DND-41 (cell line): ENCODE results near the gene OR52N2.

ENCODE experiments used
- ATAC-seq: fragments of 200-7000 bp; cut with Tn5 transposase; 3 replicates; pipeline ENCODE4 v1.9.1; 2021; ENCODE audit warnings: low read depth; ENCODE audit not compliant: insufficient read depth
- DNase-seq: peaks from one replicate; pipeline ENCODE4 v3.0.0-alpha.2; 2020
- H2AFZ ChIP-seq: 2 replicates; pipeline ENCODE4 v1.6.0; 2012; ENCODE audit warnings: low read depth, low read length
- H3K27ac ChIP-seq: 2 replicates; pipeline ENCODE4 v1.5.1; 2012; ENCODE audit warnings: low read length, inconsistent platforms
- H3K27me3 ChIP-seq: fragments of 200-600 bp; sonication (generic); 2 replicates; pipeline ENCODE4 v1.6.0; 2012; ENCODE audit warnings: low read length, mild to moderate bottlenecking, inconsistent platforms; ENCODE audit not compliant: insufficient read depth, poor library complexity
- H3K36me3 ChIP-seq: 2 replicates; pipeline ENCODE4 v1.5.1; 2012; ENCODE audit warnings: low read length, inconsistent platforms; ENCODE audit not compliant: insufficient read depth
- H3K4me1 ChIP-seq: 2 replicates; pipeline ENCODE4 v1.5.1; 2012; ENCODE audit warnings: mild to moderate bottlenecking, low read length; ENCODE audit not compliant: insufficient read depth
- H3K4me2 ChIP-seq: 2 replicates; pipeline ENCODE4 v1.6.0; 2012; ENCODE audit warnings: mild to moderate bottlenecking, moderate library complexity, low read length, inconsistent platforms; ENCODE audit not compliant: insufficient read depth
- H3K4me3 ChIP-seq, 2 experiments: fragments of 200-600 bp in 1 of 2; shearing (Covaris generic) in 1 of 2; 2 replicates each; pipeline ENCODE4 v1.5.1; 2012 to 2016; ENCODE audit warnings: inconsistent platforms in 2 of 2, low read length in 2 of 2, mild to moderate bottlenecking in 2 of 2, low read depth in 1 of 2, moderate library complexity in 1 of 2
- H3K79me2 ChIP-seq: 2 replicates; pipeline ENCODE4 v1.6.0; 2012; ENCODE audit warnings: low read length, inconsistent platforms; ENCODE audit not compliant: insufficient read depth
- H3K9ac ChIP-seq: 2 replicates; pipeline ENCODE4 v1.6.0; 2012; ENCODE audit warnings: low read depth, mild to moderate bottlenecking, inconsistent platforms, low read length, moderate library complexity
- H3K9me3 ChIP-seq: 2 replicates; pipeline ENCODE4 v1.5.1; 2012; ENCODE audit warnings: low read length, moderate library complexity, mild to moderate bottlenecking, inconsistent platforms; ENCODE audit not compliant: insufficient read depth, severe bottlenecking
- H4K20me1 ChIP-seq: 2 replicates; pipeline ENCODE4 v1.6.0; 2012; ENCODE audit warnings: low read length; ENCODE audit not compliant: insufficient read depth
- EZH2 ChIP-seq: IDR thresholded peaks from 3 replicates; pipeline ENCODE4 v1.6.1; 2012; ENCODE audit warnings: borderline replicate concordance, low read depth, mild to moderate bottlenecking, moderate library complexity, low read length, inconsistent platforms; ENCODE audit not compliant: severe bottlenecking
- TF ChIP-seq, protein P1 (sequence below): IDR thresholded peaks from 2 replicates; pipeline ENCODE4 v1.5.1; 2012; ENCODE audit warnings: borderline replicate concordance, low read length, moderate library complexity, mild to moderate bottlenecking; ENCODE audit not compliant: poor library complexity, severe bottlenecking; ENCODE audit errors: extremely low read depth

The OR52N2 gene

DNA sequence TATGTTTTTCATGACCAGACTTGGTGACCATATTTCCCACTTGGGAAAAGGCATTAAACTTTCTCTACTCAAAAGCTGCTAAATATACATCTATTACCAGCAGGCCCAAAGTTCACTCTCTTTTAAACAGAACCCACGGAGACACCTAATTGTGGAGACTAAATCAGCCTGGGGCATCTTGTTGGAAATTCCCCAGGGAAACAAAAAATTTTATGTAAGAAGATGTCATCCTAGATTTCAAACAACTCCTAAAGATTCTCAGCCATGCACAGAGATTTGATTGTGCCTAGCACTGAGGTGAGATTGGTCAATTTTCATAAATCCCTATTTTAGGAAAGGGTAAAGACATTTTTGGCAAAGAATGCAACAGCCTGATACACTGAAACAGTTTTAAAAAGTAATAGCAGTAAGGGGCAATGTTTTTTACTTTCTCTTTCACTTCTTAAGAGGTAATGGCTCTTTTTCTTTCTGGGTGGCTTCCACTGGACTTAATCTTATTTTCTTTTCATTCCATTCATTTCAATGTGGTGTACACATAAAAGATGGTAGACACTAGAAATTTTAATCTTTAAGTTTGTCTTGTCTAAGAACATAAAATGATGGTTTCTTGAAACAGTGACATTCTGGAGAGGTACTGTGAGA, 9.6 kb downstream of the OR52N2 start:
- no peak overlapping the region for H3K9ac ChIP-seq
- H3K36me3 ChIP-seq: no peaks in the 10 kb centered on the region
- H3K9me3 ChIP-seq: no peaks in the 10 kb centered on the region
- peak; percentile 62; the same call in 2 of the 3 replicates for ATAC-seq
- DNase-seq: no peak
- peak overlapping the region in 1 of 2 experiments; percentile 23; a peak in 1 of 4 replicates for H3K4me3 ChIP-seq
- no peaks in the 10 kb centered on the region; the same call in 1 of the 2 replicates for H3K4me1 ChIP-seq
- no peaks in the 10 kb centered on the region for H4K20me1 ChIP-seq
- peak overlapping the region; percentile 49; the same call in 1 of the 2 replicates for H3K4me2 ChIP-seq
- no peak overlapping the region for H3K27ac ChIP-seq
- TF ChIP-seq EZH2: no peak
- peak overlapping the region; percentile 25 for H2AFZ ChIP-seq
- no peaks in the 10 kb centered on the region for H3K79me2 ChIP-seq
- no peaks in the 10 kb centered on the region for H3K27me3 ChIP-seq

DNA sequence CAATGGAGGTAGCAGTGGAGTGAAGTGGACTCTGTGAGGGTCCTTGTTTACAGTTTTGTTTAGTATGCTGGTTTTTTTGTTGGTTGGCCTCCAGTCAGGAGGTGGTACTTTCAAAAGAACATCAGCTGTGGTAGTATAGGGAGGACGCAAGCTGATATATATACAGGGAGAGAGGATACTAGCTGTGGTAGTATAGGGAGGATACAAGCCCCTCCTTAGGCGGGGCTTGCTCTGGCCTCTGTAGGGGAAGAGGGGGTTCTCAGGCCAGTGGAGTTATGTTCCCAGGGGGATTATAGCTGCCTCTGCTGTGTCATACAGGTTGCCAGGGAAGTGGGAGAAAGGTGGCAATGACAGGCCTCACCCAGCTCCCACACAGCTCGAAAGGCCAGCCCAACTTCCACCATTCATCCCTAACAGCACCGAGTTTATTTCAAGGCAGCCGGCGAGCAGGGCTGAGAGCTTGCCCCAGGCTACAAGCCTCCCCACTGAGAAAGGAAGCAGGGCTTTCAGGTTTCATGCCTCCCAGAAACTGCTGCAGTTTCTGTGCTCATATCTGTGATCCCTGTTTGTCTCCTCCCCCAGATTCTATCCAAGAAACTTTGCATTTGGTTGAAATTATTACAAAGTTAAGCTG, 22.6 kb downstream of the OR52N2 start:
- no peaks in the 10 kb centered on the region for H3K36me3 ChIP-seq
- no peak overlapping the region for H3K27ac ChIP-seq
- no peak overlapping the region for H3K4me2 ChIP-seq
- no peaks in the 10 kb centered on the region for H4K20me1 ChIP-seq
- no peak overlapping the region for H3K9ac ChIP-seq
- H3K4me3 ChIP-seq: no peak overlapping the region
- H3K79me2 ChIP-seq: no peaks in the 10 kb centered on the region
- no peak overlapping the region for H2AFZ ChIP-seq
- TF ChIP-seq, protein P1, sequence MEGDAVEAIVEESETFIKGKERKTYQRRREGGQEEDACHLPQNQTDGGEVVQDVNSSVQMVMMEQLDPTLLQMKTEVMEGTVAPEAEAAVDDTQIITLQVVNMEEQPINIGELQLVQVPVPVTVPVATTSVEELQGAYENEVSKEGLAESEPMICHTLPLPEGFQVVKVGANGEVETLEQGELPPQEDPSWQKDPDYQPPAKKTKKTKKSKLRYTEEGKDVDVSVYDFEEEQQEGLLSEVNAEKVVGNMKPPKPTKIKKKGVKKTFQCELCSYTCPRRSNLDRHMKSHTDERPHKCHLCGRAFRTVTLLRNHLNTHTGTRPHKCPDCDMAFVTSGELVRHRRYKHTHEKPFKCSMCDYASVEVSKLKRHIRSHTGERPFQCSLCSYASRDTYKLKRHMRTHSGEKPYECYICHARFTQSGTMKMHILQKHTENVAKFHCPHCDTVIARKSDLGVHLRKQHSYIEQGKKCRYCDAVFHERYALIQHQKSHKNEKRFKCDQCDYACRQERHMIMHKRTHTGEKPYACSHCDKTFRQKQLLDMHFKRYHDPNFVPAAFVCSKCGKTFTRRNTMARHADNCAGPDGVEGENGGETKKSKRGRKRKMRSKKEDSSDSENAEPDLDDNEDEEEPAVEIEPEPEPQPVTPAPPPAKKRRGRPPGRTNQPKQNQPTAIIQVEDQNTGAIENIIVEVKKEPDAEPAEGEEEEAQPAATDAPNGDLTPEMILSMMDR: no peak
- TF ChIP-seq EZH2: no peak
- no peak for DNase-seq
- peaks cover 2% of the 10 kb centered on the region for H3K27me3 ChIP-seq
- H3K4me1 ChIP-seq: no peaks in the 10 kb centered on the region
- no peak for ATAC-seq
- H3K9me3 ChIP-seq: no peaks in the 10 kb centered on the region

DNA sequence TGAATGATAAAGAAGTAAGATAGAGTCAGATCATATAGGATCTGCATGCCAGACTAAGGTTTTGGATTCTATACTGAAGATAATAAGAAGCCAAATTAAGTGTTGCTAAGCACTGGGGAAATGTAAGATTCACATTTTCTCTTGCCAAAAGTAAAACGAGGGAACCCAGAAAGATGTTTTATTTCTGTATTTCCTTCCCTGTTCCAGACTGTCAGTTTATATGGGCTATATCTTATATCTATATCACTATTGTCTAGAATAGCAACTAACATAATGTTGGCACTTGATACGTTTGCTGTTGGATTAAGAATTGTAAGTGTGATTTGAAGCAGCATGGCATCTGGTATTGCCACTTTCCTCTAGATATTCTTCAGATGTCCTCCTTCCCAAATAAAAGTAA, 24.7 kb downstream of the OR52N2 start:
- H3K27me3 ChIP-seq: peaks cover 2% of the 10 kb centered on the region
- H3K79me2 ChIP-seq: no peaks in the 10 kb centered on the region
- no peak overlapping the region for H2AFZ ChIP-seq
- ATAC-seq (no peak), DNase-seq (no peak)
- H3K4me1 ChIP-seq: no peaks in the 10 kb centered on the region
- no peak overlapping the region for H3K27ac ChIP-seq
- H3K9ac ChIP-seq: no peak overlapping the region
- no peak overlapping the region for H3K4me2 ChIP-seq
- no peak for TF ChIP-seq EZH2
- TF ChIP-seq, protein P1: no peak
- no peaks in the 10 kb centered on the region for H3K36me3 ChIP-seq
- H4K20me1 ChIP-seq: no peaks in the 10 kb centered on the region
- no peaks in the 10 kb centered on the region for H3K9me3 ChIP-seq
- no peak overlapping the region for H3K4me3 ChIP-seq

DNA sequence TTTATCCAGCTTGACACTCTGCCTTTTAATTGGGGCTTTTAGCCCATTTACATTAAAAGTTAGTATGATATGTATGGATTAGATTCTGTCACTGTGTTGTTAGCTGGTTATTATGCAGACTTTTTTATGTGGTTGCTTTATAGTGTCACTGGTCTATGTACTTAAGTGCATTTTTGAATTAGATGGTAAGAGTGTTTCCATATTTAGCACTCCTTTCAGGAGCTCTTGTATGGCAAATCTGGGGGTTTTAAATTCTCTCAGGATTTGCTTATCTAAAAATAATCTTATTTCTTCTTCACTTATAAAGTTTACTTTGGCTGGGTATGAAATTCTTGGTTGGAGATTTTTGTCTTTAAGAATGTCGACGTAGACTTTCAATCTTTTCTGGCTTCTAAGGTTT, 29.0 kb downstream of the OR52N2 start:
- Histone ChIP-seq H3K27me3 (no peaks in the 10 kb centered on the region), H3K4me2 (no peak overlapping the region), H3K4me3 (no peak overlapping the region), H3K9me3 (no peaks in the 10 kb centered on the region), H3K4me1 (no peaks in the 10 kb centered on the region), H3K9ac (no peak overlapping the region), H4K20me1 (no peaks in the 10 kb centered on the region), H3K79me2 (no peaks in the 10 kb centered on the region), H2AFZ (no peak overlapping the region), H3K27ac (no peak overlapping the region), H3K36me3 (no peaks in the 10 kb centered on the region)
- ATAC-seq (no peak), DNase-seq (no peak)
- TF ChIP-seq, protein P1: no peak
- TF ChIP-seq EZH2: no peak
